ENCODE results near the gene LGALS3BP. TPM values are rescaled to one million over a fixed set of nuclear protein-coding genes. Genes with fewer than 3 reads are reported as not detected.

LGALS3BP gene
- total RNA-seq, 1 donor from 2014 or later: 202 TPM

DNA sequence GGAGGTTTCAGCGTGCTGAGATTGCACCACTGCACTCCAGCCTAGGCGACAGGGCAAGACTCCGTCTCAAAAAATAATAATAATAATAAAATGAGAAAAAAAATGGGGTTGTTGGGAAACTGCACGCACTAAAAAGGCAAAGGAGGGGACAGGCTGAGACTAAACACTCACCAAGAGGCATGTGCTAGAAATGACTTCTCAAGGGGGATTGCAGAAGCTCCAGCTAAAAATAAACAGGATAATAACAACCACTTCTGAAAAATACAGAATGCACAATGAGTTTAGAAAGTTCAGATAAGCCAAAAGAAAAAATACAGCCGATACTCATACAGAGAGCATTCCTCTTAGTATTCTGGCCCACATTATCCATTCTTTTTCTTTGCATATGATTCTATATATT, 39.5 kb downstream of the LGALS3BP start:
- TF ChIP-seq, protein P1, sequence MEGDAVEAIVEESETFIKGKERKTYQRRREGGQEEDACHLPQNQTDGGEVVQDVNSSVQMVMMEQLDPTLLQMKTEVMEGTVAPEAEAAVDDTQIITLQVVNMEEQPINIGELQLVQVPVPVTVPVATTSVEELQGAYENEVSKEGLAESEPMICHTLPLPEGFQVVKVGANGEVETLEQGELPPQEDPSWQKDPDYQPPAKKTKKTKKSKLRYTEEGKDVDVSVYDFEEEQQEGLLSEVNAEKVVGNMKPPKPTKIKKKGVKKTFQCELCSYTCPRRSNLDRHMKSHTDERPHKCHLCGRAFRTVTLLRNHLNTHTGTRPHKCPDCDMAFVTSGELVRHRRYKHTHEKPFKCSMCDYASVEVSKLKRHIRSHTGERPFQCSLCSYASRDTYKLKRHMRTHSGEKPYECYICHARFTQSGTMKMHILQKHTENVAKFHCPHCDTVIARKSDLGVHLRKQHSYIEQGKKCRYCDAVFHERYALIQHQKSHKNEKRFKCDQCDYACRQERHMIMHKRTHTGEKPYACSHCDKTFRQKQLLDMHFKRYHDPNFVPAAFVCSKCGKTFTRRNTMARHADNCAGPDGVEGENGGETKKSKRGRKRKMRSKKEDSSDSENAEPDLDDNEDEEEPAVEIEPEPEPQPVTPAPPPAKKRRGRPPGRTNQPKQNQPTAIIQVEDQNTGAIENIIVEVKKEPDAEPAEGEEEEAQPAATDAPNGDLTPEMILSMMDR (conservative IDR thresholded peaks at IDR 0.05): no peak
- no peaks in the 10 kb centered on the region for H3K36me3 Mint-ChIP-seq
- no peak overlapping the region for H3K27ac Mint-ChIP-seq
- no peak for DNase-seq (ENCODE audit: extremely low spot score, unreplicated experiment)
- H3K4me1 Mint-ChIP-seq (ENCODE audit: unreplicated experiment): peaks cover 12% of the 10 kb centered on the region
- H3K9me3 Mint-ChIP-seq: no peaks in the 10 kb centered on the region
- H3K27me3 Mint-ChIP-seq: no peaks in the 10 kb centered on the region
- no peak overlapping the region for H3K4me3 Mint-ChIP-seq

DNA sequence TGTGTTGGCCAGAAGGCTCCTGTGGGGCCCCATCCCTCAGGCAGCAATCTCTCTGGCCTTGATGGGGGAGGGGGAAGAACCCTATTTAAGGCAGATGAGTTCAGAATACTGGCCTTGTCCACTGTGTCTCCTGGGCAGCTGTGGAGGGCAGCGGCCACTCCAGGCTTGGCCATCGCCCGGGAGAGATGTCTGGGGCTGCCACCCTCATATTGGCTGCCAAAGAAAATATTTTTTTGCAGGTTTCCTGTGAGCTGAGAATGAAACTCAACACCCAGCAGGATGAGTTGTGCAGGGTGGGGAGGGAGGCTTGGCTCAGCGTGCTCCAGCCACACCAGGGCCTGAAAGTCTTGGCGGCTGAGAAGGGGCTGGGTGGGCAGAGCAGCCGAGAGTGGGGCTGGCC, 40.1 kb downstream of the LGALS3BP start:
- TF ChIP-seq, protein P1 (conservative IDR thresholded peaks at IDR 0.05): no peak
- Mint-ChIP-seq H3K4me3 (no peak overlapping the region), H3K27me3 (no peaks in the 10 kb centered on the region), H3K27ac (no peak overlapping the region), H3K36me3 (no peaks in the 10 kb centered on the region), H3K9me3 (no peaks in the 10 kb centered on the region), H3K4me1 (ENCODE audit: unreplicated experiment) (peaks cover 16% of the 10 kb centered on the region)
- DNase-seq (ENCODE audit: extremely low spot score, unreplicated experiment): no peak

DNA sequence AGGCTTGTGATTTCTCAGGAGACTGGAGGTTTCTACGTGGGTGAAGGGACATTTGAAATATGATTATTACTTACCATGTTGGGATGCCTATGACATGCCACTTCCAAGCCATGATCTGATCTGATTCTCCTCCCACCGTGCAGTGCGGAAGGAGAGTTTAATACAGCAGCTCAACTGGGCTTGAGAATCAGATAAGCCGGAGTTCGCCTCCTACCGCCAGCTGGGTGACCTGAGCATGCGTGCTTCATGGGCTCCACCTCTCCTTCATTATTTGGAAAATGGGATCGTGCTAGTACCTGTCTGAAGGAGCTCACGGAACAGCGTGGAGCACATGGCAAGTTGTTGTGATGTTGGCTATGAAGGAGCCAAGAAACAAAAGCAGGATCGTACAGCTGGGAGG, 42.2 kb downstream of the LGALS3BP start:
- TF ChIP-seq, protein P1 (conservative IDR thresholded peaks at IDR 0.05): no peak
- H3K36me3 Mint-ChIP-seq: no peaks in the 10 kb centered on the region
- H3K4me1 Mint-ChIP-seq (ENCODE audit: unreplicated experiment): peaks cover 30% of the 10 kb centered on the region
- H3K27me3 Mint-ChIP-seq: no peaks in the 10 kb centered on the region
- no peak overlapping the region for H3K27ac Mint-ChIP-seq
- no peak overlapping the region for H3K4me3 Mint-ChIP-seq
- H3K9me3 Mint-ChIP-seq: no peaks in the 10 kb centered on the region
- no peak for DNase-seq (ENCODE audit: extremely low spot score, unreplicated experiment)

DNA sequence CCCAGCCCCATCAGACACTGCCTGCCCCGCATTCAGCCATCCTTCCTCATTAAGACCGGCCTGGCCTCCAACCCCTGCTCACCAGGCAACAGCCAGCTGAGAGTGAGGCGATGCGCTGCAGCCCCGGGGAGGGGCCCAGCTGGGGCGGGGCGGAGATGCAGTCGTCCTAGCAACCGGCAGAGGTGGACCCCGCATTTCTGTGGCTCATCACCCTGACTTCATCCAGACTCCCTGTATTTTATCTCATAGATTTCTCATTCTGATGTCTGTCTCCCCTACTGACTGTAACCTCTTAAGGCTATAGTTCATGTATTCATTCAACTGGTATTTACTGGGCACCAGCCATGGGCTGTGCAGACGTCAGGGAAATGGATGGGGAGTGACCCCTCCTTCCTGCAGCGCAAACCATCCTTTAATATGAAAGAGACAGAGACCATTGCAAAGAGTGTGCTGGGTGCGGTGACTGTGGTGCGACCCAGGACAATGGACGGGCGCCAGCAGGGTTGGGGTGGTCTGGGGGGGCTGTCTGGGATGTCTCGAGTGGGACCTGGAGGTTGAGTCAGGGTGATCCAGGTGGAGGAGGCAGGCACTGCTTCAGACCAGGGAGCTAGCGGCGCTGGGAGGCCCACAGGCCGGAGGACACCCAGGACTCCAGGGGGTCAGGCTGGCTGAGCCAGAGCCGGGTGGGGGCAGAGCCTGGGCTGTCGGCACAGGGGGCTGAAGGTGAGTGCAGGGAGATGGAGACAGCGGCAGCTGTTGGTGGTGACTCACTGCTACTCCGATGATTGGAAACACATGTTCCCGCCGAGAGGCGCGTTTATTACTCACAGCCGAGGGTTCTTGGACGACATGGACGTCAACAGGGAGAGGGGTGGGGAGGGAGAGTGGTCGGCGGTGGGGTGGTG, 44.1 kb downstream of the LGALS3BP start:
- Mint-ChIP-seq H3K4me1 (ENCODE audit: unreplicated experiment) (peaks cover 30% of the 10 kb centered on the region), H3K36me3 (no peaks in the 10 kb centered on the region), H3K4me3 (peak overlapping the region; percentile 25), H3K27me3 (no peaks in the 10 kb centered on the region), H3K27ac (peak overlapping the region; percentile 57), H3K9me3 (no peaks in the 10 kb centered on the region)
- TF ChIP-seq, protein P1 (conservative IDR thresholded peaks at IDR 0.05): no peak
- no peak for DNase-seq (ENCODE audit: extremely low spot score, unreplicated experiment)

DNA sequence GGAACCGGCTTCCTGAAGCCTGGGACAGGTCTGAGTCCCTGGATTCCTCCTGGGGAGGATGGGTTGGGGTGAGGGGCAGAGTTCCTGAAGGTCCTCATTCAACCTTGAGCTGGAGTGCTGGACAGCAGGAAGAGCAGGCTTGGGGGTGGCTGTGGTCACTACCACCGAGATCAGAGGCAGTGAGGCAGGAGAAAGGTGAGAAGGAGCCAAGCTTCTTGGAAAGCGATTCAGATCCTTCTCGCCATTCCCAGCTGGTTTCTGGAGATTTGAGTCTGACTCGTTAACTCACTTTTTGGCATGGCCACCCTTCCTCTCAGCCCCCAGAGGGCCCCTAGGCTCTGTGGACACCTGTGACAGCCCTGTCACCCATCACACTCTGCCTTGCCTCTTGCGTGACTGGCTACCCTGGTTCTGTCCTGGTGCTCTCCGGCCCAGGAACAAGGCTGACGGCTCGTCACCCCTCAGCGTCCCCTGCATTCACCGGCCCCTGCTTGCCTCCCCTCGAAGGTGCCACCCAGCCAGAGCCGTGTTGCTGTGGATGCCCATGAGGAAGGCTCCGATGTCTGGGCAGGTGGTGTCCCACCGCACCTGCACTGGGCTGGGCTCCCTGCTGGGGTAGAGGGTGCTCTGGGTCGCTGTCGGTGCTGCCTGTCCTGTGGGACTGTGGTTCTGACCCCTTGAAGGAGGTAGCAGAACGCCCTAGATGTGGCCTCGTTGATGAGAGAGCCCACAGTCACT, 44.9 kb downstream of the LGALS3BP start:
- peak overlapping the region; percentile 60 for H3K4me3 Mint-ChIP-seq
- H3K9me3 Mint-ChIP-seq: no peaks in the 10 kb centered on the region
- TF ChIP-seq, protein P1 (conservative IDR thresholded peaks at IDR 0.05): no peak
- no peak for DNase-seq (ENCODE audit: extremely low spot score, unreplicated experiment)
- peak overlapping the region; percentile 85 for H3K27ac Mint-ChIP-seq
- no peaks in the 10 kb centered on the region for H3K36me3 Mint-ChIP-seq
- peaks cover 30% of the 10 kb centered on the region for H3K4me1 Mint-ChIP-seq (ENCODE audit: unreplicated experiment)
- H3K27me3 Mint-ChIP-seq: no peaks in the 10 kb centered on the region

All from type B pancreatic cell (in vitro differentiated cells).